K562 (cell line): ENCODE measurements around the gene DCHS2. TPM values are rescaled to one million over a fixed set of nuclear protein-coding genes. Genes with fewer than 3 reads are reported as not detected.
A peak's percentile ranks its signal among the peaks of the same experiment; 100 is the strongest.

Source experiments
- BRD4 ChIP-seq: fragments of 200-600 bp; sonication (generic); IDR thresholded peaks from 2 replicates; pipeline ENCODE4 v1.6.1; 2017; ENCODE audit warnings: inconsistent platforms
- CBFA2T2 ChIP-seq: fragments of 450-650 bp; conservative IDR thresholded peaks from 2 replicates; pipeline ENCODE4 v1.6.1; 2017; ENCODE audit warnings: mild to moderate bottlenecking
- FOXP1 ChIP-seq: sonication (generic); formaldehyde crosslinking; IDR thresholded peaks from 2 replicates; pipeline ENCODE4 v1.8.0; 2022; ENCODE audit warnings: mild to moderate bottlenecking, missing genetic modification reagents
- KAT2B ChIP-seq: IDR thresholded peaks from one replicate; pipeline ENCODE4 v1.6.1; 2012; ENCODE audit warnings: low read depth, mild to moderate bottlenecking, control low read depth, inconsistent platforms, low read length, moderate library complexity
- LCOR ChIP-seq: sonication (generic); formaldehyde crosslinking; IDR thresholded peaks from 2 replicates; pipeline ENCODE4 v1.8.0; 2022; ENCODE audit warnings: mild to moderate bottlenecking, missing genetic modification reagents
- NELFE ChIP-seq: IDR thresholded peaks from 2 replicates; pipeline ENCODE4 v1.6.1; 2011; ENCODE audit warnings: mild to moderate bottlenecking; ENCODE audit not compliant: insufficient read depth, insufficient read length
- RHOXF2B ChIP-seq: fragments of 250-450 bp; sonication (Bioruptor Pico); conservative IDR thresholded peaks from 2 replicates; pipeline ENCODE4 v1.5.1; 2021
- RNF2 ChIP-seq: sonication (generic); IDR thresholded peaks from 2 replicates; pipeline ENCODE4 v1.6.1; 2016
- SAFB ChIP-seq: fragments of 200-400 bp; formaldehyde crosslinking; IDR thresholded peaks from 2 replicates; pipeline ENCODE4 v1.6.1; 2017; ENCODE audit warnings: low read depth, low read length, borderline replicate concordance
- SIN3A ChIP-seq, 2 experiments: fragments of 150-350 bp in 1 of 2; IDR thresholded peaks; 2 replicates each; pipeline ENCODE4 v1.6.1; 2011 to 2016; ENCODE audit warnings: borderline replicate concordance in 2 of 2, low read depth in 2 of 2, low read length in 2 of 2, mild to moderate bottlenecking in 2 of 2, moderate library complexity in 2 of 2; ENCODE audit not compliant: control insufficient read depth in 1 of 2
- SOX6 ChIP-seq: fragments of 450-650 bp; IDR thresholded peaks from 2 replicates; pipeline ENCODE4 v1.6.1; 2014; ENCODE audit warnings: mild to moderate bottlenecking
- STAT5A ChIP-seq: IDR thresholded peaks from 2 replicates; pipeline ENCODE4 v1.6.1; 2012; ENCODE audit warnings: low read length, inconsistent platforms, borderline replicate concordance
- ZKSCAN3 ChIP-seq: fragments of 250-450 bp; sonication (Bioruptor Pico); IDR thresholded peaks from 2 replicates; pipeline ENCODE4 v1.4.0; 2020
- ZNF347 ChIP-seq: fragments of 450-650 bp; formaldehyde crosslinking; IDR thresholded peaks from 2 replicates; pipeline ENCODE4 v1.4.0; 2020; ENCODE audit warnings: low read depth, mild to moderate bottlenecking, moderate library complexity
- ZNF41 ChIP-seq: fragments of 250-450 bp; sonication (Bioruptor Pico); conservative IDR thresholded peaks from 2 replicates; pipeline ENCODE4 v1.4.0; 2020; ENCODE audit warnings: mild to moderate bottlenecking
- polyA plus RNA-seq, 8 experiments: library from polyadenylated mRNA; depleted of rRNA in 4 of 8; stranded (reverse) in 5 of 8; unstranded in 3 of 8; fragments of >200 nt; fragmentation: Nextera tagmentation in 2 of 8; fragmentation: Illumina TruSeq in 1 of 8; extraction: Ambion mirVana in 2 of 8; extraction: Trizol in 1 of 8; gene quantifications; 2 replicates each; pipeline versions ENCODE4 v1.2.1 to v1.2.3, GENCODE V29; 2011 to 2014; ENCODE audit warnings: inconsistent platforms in 1 of 8, missing spikeins in 1 of 8
- total RNA-seq, 7 experiments: library from RNA; depleted of rRNA in 6 of 7; stranded (reverse); fragments of >200 nt in 6 of 7; fragmentation: Illumina TruSeq in 2 of 7; extraction: Trizol in 2 of 7; gene quantifications; 2 replicates each; pipeline versions ENCODE4 v1.2.1 to v1.2.3, GENCODE V29; 2011 to 2021; ENCODE audit warnings: low replicate concordance in 1 of 7
- TF ChIP-seq, protein P1 (sequence below): sonication (generic); formaldehyde crosslinking; IDR thresholded peaks from 2 replicates; pipeline ENCODE4 v1.8.0; 2023; ENCODE audit warnings: missing genetic modification reagents, mild to moderate bottlenecking, borderline replicate concordance
- TF ChIP-seq, protein P2 (sequence below): IDR thresholded peaks from 2 replicates; pipeline ENCODE4 v1.6.1; 2014; ENCODE audit warnings: antibody characterized with exemption
- TF ChIP-seq, protein P3 (sequence below): fragments of 250-450 bp; sonication (Bioruptor Pico); IDR thresholded peaks from 2 replicates; pipeline ENCODE4 v1.5.0; 2021
- TF ChIP-seq, protein P4 (sequence below): fragments of 450-650 bp; IDR thresholded peaks from 2 replicates; pipeline ENCODE4 v1.6.1; 2018; ENCODE audit warnings: mild to moderate bottlenecking, low read depth; ENCODE audit not compliant: partially characterized antibody

DCHS2 gene
- total and polyA plus RNA-seq, 9 of the 15 experiments (the other 6 are each of a cell fraction or from before 2014, with no cell fraction given) = 0.49 to 7.1 (median 5.3) TPM

DNA sequence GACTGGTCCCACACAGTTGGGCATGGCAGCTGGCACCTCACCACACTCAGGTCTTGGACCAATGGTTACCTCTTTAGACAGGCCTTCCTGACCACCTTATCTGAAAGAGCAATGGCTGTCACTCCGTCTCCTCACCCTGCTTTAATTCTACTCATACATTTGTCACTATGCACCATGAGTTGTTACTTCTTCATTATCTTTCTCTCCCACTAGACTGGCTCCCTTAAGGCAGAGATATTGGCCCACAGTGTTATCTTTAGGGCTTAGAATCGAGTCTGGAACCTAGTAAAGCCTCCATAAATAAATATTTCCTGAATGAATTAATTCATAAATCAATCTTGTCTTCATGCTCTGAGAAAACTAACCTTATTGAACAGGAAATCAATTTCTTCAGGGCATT lies 46.6 kb downstream of the DCHS2 start (continued):
- TF ChIP-seq, protein P1, sequence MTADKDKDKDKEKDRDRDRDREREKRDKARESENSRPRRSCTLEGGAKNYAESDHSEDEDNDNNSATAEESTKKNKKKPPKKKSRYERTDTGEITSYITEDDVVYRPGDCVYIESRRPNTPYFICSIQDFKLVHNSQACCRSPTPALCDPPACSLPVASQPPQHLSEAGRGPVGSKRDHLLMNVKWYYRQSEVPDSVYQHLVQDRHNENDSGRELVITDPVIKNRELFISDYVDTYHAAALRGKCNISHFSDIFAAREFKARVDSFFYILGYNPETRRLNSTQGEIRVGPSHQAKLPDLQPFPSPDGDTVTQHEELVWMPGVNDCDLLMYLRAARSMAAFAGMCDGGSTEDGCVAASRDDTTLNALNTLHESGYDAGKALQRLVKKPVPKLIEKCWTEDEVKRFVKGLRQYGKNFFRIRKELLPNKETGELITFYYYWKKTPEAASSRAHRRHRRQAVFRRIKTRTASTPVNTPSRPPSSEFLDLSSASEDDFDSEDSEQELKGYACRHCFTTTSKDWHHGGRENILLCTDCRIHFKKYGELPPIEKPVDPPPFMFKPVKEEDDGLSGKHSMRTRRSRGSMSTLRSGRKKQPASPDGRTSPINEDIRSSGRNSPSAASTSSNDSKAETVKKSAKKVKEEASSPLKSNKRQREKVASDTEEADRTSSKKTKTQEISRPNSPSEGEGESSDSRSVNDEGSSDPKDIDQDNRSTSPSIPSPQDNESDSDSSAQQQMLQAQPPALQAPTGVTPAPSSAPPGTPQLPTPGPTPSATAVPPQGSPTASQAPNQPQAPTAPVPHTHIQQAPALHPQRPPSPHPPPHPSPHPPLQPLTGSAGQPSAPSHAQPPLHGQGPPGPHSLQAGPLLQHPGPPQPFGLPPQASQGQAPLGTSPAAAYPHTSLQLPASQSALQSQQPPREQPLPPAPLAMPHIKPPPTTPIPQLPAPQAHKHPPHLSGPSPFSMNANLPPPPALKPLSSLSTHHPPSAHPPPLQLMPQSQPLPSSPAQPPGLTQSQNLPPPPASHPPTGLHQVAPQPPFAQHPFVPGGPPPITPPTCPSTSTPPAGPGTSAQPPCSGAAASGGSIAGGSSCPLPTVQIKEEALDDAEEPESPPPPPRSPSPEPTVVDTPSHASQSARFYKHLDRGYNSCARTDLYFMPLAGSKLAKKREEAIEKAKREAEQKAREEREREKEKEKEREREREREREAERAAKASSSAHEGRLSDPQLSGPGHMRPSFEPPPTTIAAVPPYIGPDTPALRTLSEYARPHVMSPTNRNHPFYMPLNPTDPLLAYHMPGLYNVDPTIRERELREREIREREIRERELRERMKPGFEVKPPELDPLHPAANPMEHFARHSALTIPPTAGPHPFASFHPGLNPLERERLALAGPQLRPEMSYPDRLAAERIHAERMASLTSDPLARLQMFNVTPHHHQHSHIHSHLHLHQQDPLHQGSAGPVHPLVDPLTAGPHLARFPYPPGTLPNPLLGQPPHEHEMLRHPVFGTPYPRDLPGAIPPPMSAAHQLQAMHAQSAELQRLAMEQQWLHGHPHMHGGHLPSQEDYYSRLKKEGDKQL = no peak
- TF ChIP-seq ZNF41 = no peak
- no peak for TF ChIP-seq NELFE
- no peak for TF ChIP-seq SAFB
- TF ChIP-seq RNF2 = peak; percentile 29; the same call in 1 of the 2 replicates
- TF ChIP-seq, protein P2, sequence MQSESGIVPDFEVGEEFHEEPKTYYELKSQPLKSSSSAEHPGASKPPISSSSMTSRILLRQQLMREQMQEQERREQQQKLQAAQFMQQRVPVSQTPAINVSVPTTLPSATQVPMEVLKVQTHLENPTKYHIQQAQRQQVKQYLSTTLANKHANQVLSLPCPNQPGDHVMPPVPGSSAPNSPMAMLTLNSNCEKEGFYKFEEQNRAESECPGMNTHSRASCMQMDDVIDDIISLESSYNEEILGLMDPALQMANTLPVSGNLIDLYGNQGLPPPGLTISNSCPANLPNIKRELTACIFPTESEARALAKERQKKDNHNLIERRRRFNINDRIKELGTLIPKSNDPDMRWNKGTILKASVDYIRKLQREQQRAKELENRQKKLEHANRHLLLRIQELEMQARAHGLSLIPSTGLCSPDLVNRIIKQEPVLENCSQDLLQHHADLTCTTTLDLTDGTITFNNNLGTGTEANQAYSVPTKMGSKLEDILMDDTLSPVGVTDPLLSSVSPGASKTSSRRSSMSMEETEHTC = no peak
- TF ChIP-seq, protein P3, sequence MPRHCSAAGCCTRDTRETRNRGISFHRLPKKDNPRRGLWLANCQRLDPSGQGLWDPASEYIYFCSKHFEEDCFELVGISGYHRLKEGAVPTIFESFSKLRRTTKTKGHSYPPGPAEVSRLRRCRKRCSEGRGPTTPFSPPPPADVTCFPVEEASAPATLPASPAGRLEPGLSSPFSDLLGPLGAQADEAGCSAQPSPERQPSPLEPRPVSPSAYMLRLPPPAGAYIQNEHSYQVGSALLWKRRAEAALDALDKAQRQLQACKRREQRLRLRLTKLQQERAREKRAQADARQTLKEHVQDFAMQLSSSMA (CRISPR knock-in tag) = no peak
- TF ChIP-seq, protein P4, sequence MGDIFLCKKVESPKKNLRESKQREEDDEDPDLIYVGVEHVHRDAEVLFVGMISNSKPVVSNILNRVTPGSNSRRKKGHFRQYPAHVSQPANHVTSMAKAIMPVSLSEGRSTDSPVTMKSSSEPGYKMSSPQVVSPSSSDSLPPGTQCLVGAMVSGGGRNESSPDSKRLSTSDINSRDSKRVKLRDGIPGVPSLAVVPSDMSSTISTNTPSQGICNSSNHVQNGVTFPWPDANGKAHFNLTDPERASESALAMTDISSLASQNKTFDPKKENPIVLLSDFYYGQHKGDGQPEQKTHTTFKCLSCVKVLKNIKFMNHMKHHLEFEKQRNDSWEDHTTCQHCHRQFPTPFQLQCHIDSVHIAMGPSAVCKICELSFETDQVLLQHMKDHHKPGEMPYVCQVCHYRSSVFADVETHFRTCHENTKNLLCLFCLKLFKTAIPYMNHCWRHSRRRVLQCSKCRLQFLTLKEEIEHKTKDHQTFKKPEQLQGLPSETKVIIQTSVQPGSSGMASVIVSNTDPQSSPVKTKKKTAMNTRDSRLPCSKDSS = no peak
- peak; percentile 86 for TF ChIP-seq CBFA2T2
- TF ChIP-seq LCOR (CRISPR knock-in tag) = no peak
- TF ChIP-seq BRD4 = no peak
- TF ChIP-seq SOX6 = no peak
- TF ChIP-seq ZKSCAN3 (CRISPR knock-in tag) = no peak
- TF ChIP-seq STAT5A = peak; percentile 67
- no peak for TF ChIP-seq SIN3A (IDR thresholded peaks at IDR 0.05; ENCODE audit: borderline replicate concordance in 2 of 2, control insufficient read depth in 1 of 2, low read depth in 2 of 2, low read length in 2 of 2)
- no peak for TF ChIP-seq KAT2B
- no peak for TF ChIP-seq RHOXF2B (CRISPR knock-in tag)
- TF ChIP-seq ZNF347 (CRISPR knock-in tag) = no peak
- TF ChIP-seq FOXP1 (CRISPR knock-in tag) = no peak
